SIG-M5 (cell line): ENCODE data around the gene PSMD4.
A peak's percentile ranks its signal among the peaks of the same experiment; 100 is the strongest.
"Not testable (repeated sequence)": the region's sequence is repeated elsewhere in the genome, so short reads cannot be mapped to it uniquely, and the experiment has no call there.

ENCODE experiments used
- DNase-seq: peaks from one replicate; lab custom pipeline; 2025; lab: John Stamatoyannopoulos, UW

PSMD4 gene

GRCh38 chr1:151273924-151274466 is 19.5 kb downstream of the PSMD4 start:
- no peak for DNase-seq

- not testable (repeated sequence) for DNase-seq
Measured at GRCh38 chr1:151275341-151275740, 20.8 kb downstream of the PSMD4 start.

DNA sequence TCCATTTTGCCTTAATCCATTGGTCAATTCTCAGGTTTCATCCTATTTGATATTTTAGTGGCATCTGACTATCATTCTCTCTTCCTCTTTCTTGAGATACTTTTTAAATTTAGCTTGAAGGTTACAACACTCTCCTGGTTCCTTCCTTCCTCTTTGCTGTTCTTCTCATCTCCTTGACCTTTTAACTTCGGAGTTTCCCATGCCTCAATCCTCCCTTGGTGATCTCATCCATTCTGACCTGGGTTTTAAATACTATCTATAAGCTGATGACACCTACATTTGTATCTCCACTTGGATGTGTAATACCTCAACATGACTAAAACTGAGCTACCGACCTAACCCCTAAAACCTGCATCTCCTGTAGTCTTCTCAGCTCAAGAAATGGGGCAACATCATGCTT is 22.7 kb downstream of the PSMD4 start:
- DNase-seq, result peak; percentile 99

- DNase-seq, result peak; percentile 96
Measured at GRCh38 chr1:151281225-151281968, 26.9 kb downstream of the PSMD4 start.

- peak; percentile 100 for DNase-seq
Measured at GRCh38 chr1:151281969-151282882, 27.7 kb downstream of the PSMD4 start, which contains the start of gene ZNF687. TSS of gene ZNF687 (plus strand) at chr1:151282299. CDS start at chr1:151286292, 3,993 bp downstream.

- no peak for DNase-seq
Measured at GRCh38 chr1:151282883-151283725, 28.6 kb downstream of the PSMD4 start.

DNA sequence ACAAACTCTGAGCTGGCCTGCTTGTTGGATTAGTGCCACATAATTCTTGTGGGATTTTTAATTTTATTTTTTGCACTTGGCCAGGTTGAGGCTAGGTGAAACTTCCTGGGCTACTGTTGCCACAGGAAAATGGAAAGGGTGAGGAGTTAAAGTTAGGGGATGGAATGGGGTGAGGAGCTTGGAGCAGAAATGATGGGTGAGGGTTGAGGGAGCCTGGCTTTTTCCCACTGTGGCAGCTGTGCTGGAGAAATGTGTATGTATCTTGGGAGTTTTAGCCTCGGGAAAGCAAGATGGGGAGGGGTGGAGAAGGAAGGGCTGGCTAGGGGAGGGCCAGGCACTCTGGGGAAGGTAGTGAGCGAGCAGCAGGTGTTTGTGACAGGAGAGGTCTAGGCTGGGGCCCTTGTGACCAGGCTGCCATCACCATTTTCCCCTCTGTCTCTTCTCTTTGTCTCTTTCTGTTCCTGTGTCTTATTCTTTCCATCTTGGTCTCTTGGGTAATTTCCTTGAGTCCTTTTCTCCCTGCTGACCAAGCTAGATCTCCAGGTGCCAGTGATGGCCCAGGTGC is 29.6 kb downstream of the PSMD4 start:
- no peak for DNase-seq

GRCh38 chr1:151286619-151287340 is 32.2 kb downstream of the PSMD4 start:
- DNase-seq, result no peak

- no peak for DNase-seq
Measured at GRCh38 chr1:151287341-151287699, 32.8 kb downstream of the PSMD4 start.

DNA sequence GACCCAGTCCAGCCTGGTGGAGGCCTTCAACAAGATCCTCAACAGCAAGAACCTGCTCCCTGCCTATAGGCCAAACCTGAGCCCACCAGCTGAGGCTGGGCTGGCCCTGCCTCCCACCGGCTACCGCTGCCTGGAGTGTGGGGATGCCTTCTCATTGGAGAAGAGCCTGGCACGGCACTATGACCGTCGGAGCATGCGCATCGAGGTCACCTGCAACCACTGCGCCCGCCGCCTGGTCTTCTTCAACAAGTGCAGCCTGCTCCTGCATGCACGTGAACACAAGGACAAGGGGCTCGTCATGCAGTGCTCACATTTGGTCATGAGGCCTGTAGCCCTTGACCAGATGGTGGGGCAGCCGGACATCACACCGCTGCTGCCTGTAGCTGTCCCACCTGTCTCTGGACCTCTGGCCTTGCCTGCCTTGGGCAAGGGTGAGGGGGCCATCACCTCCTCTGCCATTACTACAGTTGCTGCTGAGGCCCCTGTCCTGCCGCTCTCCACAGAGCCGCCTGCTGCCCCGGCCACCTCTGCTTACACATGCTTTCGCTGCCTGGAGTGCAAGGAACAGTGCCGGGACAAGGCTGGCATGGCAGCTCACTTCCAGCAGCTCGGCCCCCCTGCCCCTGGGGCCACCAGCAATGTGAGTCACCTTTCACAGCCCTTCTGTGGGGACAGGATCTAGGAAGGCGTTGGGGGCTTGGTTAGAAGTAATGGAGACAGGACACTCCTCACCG is 33.4 kb downstream of the PSMD4 start:
- DNase-seq, result no peak

DNA sequence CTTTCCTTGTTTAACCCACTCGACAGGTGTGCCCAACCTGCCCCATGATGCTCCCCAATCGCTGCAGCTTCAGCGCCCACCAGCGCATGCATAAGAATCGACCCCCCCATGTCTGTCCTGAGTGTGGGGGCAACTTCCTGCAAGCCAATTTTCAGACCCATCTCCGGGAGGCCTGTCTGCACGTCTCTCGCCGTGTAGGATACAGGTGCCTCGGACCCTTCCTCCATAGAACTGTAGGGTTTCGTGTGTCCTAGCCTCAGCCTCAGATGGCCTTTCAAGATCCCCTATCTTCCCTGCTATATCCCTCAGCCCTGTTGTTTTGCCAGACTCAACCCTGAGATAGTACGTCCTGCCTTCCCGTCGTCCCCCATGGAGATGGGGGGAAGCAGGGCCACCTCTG is 34.0 kb downstream of the PSMD4 start:
- no peak for DNase-seq

DNA sequence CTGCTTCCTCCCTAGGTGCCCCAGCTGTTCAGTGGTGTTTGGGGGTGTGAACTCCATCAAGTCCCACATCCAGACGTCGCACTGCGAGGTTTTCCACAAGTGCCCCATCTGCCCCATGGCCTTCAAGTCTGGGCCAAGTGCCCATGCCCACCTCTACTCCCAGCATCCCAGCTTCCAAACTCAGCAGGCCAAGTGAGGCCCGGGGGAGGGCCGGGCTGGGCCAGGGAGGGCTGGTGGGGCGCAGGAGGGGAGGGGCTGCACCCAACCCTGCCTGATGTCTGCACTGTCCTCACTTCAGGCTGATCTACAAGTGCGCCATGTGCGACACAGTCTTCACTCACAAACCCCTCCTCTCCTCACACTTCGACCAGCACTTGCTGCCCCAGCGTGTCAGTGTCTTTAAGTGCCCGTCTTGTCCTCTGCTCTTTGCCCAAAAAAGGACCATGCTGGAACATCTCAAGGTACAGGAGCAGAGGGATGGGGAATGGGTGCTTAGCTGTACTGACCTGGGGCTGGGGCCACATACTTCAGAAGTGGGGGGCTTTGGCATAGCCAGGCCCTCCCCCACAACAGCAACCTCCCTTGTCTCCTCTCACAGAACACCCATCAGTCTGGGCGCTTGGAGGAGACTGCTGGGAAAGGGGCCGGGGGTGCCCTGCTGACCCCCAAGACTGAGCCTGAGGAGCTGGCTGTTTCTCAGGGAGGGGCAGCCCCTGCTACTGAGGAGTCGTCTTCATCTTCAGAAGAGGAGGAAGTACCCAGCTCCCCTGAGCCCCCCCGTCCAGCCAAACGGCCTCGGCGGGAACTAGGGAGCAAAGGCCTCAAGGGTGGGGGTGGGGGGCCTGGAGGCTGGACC is 34.8 kb downstream of the PSMD4 start:
- DNase-seq, result no peak

GRCh38 chr1:151289991-151290708 is 35.6 kb downstream of the PSMD4 start:
- no peak for DNase-seq

- no peak for DNase-seq
Measured at GRCh38 chr1:151290709-151291303, 36.3 kb downstream of the PSMD4 start.

DNA sequence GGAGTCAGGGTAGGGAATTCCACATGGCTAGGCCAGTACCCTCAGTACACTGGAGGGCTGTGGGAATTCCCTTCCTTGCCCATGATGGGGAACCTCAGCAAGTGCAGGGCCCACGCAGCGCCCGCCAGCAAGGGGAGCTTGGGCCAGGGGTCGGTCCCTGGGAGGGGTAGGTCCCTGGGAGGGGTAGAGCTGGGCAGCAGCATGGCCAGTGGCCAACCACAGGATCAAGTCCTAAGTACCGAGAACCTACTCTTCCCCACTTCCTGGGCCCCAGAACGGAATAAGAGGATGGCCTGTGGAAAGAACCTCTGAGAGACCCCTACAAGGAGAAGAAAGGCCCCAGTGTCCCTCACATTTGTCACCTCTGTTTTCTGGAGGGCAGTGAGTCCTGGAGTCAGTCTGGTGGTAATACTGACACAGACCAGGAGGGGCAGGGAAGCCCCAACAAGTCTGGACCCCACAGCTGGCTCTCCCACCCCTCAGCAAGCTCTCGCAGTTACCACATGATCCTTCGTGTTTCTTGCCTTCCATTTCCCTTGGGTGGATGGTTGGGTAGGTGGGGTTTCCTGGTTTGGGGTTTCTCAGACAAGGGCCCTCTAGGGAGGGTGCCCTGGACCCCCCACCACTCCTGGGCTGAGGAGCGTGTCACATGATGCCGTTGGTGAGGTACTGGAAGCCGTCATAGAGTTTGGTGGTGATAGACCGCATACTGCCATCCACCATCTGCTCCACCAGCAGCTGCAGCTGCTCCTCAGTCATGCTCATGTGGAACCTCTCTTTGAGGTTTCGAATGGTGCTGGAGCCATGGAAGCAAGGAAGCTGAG is 37.9 kb downstream of the PSMD4 start:
- no peak for DNase-seq

GRCh38 chr1:151293093-151293492 is 38.6 kb downstream of the PSMD4 start:
- no peak for DNase-seq
